SIG-M5 (cell line): ENCODE results near the gene TSEN54.
"Not testable (repeated sequence)": the region's sequence is repeated elsewhere in the genome, so short reads cannot be mapped to it uniquely, and the experiment has no call there.

ENCODE experiments used
- DNase-seq: peaks from one replicate; lab custom pipeline; 2025; lab: John Stamatoyannopoulos, UW

The TSEN54 gene

DNA sequence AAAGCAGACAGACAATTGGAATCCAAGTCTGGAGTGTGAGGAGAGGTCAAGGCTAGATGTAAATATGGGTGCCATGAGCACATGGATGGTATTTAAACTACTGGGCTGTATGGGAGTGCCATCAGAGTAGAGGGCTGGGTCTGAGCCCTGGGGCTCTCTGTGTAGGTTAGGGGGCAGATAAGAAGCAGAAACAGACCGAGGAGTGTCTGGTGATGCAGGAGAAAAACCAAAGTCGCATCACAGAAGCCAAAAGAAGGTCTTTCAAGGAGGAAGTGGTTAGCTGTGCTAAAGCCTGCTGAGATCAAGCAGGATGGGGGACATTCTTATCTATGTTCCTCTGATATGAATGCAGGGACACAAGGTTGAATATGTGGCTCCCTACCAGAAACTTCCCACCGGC, 1.9 kb downstream of the TSEN54 start:
- DNase-seq, result no peak

DNA sequence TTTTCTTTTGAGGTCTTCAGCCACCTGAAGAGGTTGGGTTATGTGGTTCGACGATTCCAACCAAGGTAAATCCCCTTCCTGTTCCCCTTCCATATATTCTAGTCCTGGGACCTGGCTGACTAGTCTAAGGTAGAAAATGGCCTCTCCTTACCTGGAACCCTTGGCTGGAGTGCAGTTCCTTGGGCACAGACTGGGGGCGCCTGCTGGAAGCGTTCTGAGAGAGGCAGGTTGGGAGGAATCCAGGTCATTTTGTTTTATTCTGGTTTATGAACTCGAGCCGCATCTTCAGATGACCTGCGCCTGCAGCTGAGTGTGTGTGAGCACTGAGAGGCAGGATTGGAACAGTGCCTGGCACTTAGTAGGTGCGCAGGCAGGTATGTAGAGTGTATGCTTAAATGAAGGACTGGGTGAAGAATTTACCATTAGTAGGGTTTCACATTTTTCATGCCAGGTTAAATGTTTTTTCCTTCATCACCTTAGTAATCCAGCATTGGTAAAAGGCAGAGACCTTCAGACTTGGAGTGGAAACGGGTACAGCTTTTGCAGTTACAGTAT, 2.7 kb downstream of the TSEN54 start:
- DNase-seq, result no peak

DNA sequence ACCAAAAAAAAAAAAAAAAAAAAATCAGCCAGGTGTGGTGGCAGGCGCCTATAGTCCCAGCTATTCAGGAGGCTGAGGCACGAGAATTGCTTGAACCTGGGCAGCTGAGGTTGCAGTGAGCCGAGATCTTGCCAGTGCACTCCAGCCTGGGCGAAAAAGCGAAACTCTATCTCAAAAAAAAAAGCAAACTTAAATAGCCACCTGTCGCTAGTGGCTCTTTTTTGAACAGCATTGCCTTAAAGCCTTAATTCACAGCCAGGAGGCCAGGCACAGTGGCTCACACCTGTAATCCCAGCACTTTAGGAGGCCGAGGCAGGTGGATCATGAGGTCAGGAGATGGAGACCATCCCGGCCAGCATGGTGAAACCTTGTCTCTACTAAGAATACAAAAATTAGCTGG, 4.1 kb downstream of the TSEN54 start:
- DNase-seq, result not testable (repeated sequence)

DNA sequence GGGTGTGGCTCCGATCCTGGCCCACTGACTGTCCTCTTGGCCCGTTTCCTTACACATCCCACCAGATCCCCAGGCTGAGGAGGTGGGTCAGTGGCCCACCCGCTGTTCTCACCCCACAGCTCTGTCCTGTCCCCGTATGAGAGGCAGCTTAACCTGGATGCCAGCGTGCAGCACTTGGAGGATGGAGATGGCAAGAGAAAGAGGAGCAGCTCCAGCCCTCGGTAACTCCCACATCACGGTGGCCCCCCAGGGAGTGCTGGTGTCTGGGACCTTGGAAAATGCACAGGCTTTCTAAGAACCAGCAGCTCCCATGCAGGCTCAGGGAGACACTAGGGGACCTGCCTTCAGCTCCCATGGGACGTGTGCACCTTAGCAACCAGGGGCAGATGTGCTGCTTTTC, 5.0 kb downstream of the TSEN54 start:
- DNase-seq, result no peak

DNA sequence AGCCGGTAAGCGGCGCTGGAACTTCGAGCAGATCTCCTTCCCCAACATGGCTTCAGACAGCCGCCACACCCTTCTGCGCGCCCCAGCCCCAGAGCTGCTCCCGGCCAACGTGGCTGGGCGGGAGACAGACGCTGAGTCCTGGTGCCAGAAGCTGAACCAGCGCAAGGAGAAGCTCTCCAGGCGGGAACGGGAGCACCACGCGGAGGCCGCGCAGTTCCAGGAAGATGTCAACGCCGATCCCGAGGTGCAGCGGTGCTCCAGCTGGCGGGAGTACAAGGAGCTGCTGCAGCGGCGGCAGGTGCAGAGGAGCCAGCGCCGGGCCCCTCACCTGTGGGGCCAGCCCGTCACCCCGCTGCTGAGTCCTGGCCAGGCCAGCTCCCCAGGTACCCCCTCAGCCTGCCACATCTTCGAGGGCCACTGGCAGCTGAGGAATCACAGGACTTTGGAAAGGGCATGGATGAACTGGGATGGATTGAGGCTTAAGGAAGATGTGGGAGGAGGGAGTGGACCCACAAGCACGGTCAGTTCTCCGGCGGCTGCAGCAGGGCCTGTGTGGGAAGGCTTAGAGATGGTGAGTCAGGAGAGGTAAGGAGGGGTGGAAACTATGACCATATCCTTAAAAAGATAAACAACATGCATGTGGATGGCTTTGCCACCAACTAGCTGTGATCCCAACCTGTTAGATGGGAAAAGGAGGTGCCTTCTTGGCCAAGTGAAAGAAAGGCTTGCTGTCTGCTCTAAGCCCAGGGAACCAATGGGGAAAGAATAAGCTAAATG, 5.8 kb downstream of the TSEN54 start:
- DNase-seq, result no peak

DNA sequence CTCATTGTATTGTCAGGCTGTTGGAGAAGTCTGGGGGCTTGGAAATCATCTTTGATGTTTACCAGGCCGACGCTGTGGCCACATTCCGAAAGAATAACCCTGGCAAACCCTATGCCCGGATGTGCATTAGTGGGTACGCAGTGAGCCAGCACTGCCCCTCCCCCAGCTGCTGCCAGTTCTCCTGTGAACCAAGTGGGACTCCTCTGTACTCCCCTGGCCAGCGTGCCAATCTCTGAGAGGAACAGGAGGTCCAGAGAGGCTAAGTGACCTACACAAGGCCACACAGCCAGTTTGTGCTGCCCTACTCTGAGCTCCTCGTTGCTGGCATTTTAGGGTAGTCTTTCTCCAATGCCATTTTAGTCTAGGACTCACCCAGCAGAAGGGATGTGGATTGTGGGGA, 7.3 kb downstream of the TSEN54 start:
- no peak for DNase-seq

DNA sequence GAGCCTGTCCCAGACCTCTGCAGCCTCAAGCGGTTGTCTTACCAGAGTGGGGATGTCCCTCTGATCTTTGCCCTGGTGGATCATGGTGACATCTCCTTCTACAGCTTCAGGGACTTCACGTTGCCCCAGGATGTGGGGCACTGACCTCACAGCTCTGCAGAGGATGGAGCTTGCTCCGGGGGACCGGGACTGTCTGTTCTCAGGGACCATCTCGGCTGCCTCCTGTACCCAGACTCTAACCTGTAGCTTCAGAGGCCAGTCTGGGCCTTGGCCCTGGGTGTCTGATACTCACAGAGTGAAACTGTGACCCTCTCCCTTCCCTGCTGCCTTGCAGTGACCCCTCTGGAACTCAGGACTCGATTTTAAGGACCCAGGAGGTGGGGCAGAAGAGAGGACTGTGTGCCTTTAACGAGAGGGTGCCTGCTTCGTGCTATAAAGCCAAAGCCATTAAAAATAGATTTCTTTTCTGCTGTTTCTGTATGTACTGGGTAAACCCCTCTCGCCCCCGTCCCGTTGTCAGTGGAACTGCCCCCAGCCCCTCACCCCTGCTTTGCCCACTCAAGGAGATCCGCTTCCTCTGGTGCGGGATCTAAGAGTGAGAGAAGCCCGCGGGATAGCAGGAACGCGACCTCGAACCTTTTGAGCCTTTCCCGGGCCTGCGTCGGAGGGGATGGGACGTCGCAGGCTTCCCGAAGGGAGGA, 8.1 kb downstream of the TSEN54 start:
- no peak for DNase-seq

DNA sequence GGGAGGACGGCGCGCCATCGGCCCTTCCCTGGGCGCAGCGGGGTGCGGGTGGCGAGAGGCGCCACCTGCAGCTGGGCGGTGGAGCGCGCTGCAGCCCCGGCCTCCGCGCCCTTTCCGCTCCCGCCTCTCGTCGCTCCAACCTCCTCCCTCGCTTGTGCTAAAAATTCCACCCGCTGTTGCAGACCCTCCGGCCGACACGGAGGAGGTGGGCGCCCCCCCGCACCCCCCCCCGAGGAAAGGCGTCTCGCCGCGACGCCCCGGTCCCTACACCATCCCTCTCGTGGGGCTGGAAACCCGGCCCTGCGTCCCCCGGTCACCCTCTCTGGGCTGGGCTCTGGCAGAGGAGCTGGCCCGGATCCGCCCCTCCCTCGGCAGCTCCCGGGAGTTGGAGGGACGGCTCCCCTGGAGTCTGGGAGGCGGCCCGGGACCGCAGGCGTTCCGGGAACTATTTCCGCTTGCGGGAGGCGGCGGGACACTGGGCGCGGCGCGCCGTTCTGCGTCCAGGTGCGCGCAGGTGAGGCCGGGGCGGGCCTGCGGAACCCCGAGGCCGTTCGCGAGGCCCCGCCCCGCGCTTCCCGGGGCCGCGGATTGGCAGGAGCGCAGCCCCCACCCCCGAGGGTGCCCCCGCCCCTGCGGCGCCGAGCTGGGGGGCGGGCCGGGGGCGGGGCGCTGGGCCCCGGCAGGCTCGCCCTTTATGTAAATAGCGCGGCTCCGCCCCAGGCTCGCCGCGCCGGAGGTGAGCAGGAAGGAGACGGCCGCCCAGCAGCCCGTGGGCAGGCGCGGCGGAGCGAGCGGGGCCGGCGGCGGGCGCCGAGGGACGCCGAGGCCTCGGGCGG, 8.9 kb downstream of the TSEN54 start, which contains the start of gene LLGL2:
Gene LLGL2, plus strand, starts transcription at position 728 of the 836 bp plus-strand sequence. CDS start 17,730 bp downstream, outside the sequence.
- DNase-seq, result no peak

DNA sequence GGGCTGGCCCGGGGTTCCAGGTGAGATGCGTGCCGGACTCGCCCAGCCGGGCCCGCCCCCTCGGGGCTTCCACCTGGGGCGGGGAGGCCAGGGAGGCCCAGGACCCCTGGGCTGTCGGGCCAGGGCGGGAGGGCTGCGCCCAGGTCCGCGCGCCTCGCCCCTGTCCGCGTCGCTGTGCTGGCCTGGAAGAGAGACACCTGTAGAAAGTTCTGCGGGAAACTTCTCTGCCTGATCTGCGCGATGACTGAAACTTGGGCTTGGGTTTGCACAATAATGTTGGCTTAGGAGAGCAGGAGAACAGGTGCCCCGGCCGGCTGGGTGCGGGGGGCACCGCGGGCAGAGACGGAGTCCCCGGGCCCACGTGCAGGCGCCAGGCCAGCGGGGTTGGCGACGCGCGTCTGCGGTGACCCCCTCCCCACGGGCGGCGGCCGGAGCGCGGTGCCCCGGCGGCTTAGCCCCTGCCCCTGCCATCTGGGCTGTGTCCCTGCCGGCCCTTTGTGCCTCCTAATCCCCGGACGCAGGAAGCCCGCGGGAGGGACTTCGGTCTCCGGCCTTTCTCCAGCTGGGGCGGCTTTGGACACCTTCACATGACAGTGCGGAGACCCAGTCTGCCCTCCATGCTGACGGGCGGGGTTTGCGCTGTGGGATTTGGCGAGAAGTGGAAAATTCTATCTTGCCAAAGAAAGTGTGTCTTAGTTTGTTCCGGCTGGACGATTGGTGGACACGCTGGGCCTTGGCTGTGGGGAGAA, 9.7 kb downstream of the TSEN54 start:
- DNase-seq, result no peak

DNA sequence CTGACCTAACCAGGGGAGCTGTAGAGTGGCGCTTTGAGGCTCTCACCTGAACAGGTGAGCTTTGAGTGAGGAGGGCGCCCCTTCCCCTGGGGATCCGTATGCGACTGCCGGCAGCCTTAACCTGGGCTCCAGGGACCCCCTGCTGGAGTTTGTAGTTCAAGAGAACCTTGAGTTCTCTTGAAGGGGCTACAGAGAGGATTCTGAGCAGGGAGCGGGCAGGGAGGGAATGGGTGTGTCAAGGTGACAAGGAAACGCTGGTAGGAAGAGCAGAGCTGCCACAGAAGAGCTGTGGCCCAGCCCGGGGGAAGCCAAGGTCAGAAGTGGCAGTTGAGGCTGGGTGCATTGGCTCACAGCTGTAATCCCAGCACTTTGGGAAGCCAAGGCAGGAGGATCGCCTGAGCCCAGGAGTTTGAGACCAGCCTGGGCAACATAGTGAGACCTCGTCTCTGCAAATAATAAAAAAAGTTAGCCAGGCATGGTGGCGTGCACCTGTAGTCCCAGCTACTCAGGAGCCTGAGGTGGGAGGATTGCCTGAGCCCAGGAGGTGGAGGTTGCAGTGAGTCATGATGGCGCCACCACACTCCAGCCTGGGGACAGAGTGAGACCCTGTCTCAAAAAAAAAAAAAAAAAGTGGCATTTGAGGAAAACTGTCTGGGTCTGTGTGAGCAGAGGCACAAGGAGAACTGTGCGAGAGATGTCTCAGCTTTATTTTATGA, 10.4 kb downstream of the TSEN54 start:
- DNase-seq, result no peak

DNA sequence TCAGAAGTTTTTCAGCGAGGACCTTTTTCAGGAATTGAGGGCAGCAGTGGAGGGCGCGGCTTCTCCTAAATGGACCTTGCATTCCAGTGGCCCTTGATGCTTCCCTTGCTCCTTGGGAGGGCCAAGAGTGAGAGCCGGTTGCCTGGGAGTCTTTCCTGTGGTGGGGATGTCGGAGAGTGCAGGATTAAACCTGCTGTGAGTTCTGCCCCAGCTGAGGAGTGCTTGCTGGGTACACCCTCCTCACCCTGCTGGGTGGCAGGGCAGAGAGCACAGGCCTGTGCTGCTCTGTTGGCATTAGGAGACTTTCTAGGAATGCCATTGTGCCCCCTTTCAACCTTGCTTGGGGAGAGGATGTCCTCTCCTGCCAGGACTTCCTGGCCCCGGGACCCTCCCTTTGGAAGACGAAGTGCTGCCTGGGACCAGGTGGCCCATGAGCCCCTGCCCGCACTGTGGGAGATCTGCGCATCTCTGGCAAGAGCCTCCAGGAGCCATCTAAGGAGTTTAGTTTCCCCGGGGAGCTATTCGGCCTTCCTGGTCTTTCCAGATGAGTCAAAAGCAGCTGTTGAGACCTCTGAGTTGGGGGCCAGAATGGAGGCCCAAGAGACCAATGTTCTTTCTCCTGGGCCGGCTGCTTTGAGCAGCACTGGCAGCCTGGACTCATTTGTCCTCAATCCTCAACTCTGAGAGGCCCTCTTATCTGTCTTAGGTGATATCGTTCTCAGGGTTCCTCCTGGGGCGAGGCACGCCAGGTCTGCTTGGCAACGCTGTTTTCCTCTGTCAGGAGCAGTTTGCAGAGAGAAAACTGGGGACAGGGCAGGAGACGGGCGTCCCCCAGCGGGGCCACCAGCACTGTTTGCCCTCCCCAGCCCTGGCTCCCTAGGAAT, 14.8 kb downstream of the TSEN54 start:
- DNase-seq, result no peak

DNA sequence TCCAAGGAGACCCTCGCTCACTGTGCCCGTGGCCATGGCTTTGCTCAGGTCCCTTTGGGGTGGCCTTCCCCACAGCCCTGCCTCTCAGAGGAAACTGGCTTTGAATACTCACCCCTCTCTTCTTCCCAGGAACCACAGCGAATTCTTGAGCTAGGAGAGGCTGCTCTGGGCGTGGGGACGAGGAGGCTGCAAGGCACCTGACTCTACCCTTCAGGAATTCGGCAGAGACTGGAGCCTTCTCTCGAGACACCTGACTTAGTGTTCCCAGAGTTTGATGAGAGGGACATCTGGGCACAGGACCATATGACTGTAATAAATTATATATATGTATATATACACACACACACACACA, 15.4 kb downstream of the TSEN54 start:
- DNase-seq, result no peak

DNA sequence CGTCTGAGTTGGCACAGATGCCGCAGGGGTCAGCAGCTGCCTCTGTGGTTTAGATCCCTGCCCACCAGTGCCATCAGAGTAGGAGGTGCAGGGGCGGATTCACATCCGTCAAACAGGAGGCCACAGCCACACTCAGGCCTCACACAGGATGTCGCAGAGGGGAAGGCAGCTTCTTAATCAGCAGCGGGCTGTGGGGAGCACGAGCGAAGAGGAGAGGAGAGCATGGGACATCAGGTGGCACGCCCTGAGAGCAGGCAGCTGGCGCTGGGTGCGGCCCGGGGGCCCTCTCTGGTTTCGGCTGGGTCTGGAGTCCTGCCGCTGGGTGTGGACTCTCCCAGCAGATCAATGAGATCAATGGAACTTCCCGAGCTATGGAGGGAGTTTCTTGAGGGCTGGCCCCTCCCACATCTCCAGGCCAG, 18.8 kb downstream of the TSEN54 start:
- DNase-seq, result no peak

DNA sequence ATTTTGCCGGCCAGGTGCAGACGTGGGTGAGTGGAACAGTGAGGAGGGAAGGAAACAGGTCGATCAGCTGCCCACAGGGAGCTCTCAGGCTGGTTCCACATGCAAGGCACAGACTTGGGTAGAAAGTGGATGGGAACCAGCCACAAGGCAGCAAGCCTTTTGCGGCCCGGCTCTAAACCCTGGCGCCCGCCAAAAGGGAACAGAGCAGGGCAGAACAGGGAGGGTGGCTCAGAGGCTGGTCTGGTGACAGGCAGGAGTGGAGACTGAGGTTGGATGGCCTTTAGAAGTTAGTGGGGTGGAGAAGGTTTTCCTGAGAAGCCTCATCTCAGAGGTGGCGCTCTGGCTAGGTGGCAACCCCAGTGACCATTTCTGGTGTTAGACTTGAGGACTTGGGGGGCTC, 19.5 kb downstream of the TSEN54 start:
- no peak for DNase-seq

DNA sequence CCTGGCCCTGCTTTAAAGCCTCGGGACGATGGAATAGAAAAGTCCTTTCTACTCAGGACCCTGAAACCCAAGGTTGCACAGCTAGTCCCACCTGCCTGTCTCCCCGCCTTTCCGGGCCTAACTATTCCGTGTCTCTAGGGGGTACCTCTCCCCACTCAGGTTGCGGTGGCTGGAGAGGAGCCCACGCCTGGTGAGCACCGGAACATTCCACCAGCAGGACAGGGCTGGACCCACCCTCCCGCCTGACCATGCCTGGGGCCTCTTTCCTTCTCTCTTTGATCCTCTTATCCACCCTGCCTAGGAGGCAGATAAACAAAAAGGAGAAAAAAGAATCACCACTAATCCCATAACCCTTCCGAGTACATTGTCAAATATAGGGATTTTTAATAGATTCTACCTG, 20.0 kb downstream of the TSEN54 start:
- no peak for DNase-seq

DNA sequence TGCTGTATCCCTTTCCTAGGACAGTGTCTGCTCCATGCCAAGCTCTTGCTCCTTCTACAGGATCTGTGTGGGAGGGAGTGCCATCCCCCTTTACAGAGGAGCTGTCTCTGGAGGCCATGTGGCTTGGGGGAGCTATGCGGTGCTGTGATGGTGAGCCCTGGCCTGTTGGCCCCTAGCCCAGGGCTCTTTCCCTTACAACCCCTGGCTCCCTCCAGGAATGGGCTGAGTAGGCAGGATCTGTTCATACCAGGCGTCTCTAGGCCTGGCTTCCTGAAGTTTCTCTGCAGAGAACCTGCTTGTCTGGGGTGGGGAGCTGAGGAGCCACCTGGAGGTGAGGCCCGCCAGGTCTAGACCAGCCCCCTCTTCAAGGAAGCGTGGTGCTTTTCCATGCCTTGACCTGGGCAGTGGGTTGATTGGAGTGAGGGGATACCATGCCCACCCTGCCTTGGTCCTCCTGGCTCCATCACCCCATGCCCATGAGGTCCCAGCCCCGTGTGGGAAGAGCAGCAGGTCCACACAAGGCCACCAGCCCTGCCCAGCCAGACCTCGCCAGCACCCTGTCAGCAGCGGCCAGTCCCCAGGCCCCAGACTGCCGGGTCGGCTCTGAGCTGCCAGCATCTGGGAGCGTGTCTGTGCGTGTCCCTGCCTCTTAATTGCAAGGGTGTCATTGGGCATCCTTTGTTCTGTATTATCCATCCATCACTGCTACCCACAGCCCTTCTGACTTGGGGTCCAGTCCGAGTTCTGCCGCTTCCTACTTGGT, 23.8 kb downstream of the TSEN54 start:
- no peak for DNase-seq

DNA sequence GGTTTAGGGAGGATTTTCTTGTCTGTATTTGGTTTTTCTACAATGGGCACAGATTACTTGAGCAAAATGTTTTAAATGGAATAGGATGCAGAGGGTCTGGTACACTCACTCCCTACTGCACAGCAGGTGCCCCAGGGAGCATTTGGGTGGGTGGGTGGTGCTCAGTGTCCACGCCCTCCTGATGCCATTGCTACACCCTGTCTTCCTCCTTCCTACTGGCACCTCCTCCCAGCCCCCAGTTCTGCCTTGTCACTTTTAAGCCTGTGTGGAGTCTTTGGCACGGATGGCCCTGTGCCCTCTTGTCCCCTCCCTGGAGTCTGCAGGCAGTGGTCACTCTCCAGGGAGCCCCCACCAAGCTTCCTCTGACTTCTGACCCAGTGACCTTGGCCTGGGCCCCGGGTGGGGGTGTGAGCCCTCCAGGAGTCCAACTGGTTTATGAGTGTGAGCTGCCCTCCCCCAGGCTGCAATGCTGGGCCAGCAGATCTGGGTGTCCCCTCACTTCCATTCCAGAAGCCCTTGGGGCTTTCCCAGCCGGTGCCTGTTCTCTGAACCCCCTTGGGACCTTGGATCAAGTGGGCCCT, 24.7 kb downstream of the TSEN54 start:
- DNase-seq, result no peak

DNA sequence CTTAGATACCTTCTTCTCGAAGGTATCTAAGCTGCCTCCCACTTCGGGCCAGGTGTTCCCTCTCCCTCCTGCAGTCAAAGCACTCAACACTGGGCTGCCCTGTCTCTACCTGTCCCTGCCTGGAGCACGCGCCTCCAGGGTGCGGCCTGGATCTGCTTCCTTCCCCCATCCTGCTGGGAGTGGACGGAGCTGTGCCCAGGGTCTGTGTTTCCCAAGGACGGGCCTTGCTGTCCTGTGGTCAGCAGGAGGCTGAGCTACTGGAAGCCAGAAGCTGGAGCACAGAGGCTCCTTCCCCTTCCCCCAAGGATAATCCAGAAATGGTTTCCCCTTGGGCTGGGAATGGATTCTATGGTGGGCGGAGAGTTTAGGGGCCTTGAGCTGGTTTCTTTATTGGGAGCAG, 25.9 kb downstream of the TSEN54 start:
- DNase-seq, result no peak
